Liver (tissue), 9 donors: ENCODE data around the gene PKP3. TPM values are rescaled to one million over a fixed set of nuclear protein-coding genes. Genes with fewer than 3 reads are reported as not detected.
A peak's percentile ranks its signal among the peaks of the same experiment; 100 is the strongest.
"Not testable (repeated sequence)": the region's sequence is repeated elsewhere in the genome, so short reads cannot be mapped to it uniquely, and the experiment has no call there.

Experiments used
- DNase-seq: peaks from one replicate; pipeline ENCODE4 v3.0.0-alpha.2; 2017; ENCODE audit warnings: low spot score
- H3K27ac ChIP-seq, 2 donors: one replicate each; pipeline ENCODE4 v1.7.0; 2013; ENCODE audit warnings: inconsistent platforms in 2 of 2, low read length in 2 of 2, control low read depth in 1 of 2, low read depth in 1 of 2, mild to moderate bottlenecking in 1 of 2
- H3K27me3 ChIP-seq, 4 donors: one replicate each; pipeline versions ENCODE4 v1.6.1 to v1.7.0; 2013; ENCODE audit warnings: low read length in 3 of 4, inconsistent platforms in 1 of 4, mild to moderate bottlenecking in 1 of 4, moderate library complexity in 1 of 4; ENCODE audit not compliant: control insufficient read depth in 4 of 4, insufficient read depth in 4 of 4
- H3K36me3 ChIP-seq, 4 donors: one replicate each; pipeline versions ENCODE4 v1.6.1 to v1.7.0; 2013; ENCODE audit warnings: low read length in 3 of 4, mild to moderate bottlenecking in 3 of 4, low read depth in 1 of 4, moderate library complexity in 1 of 4; ENCODE audit not compliant: control insufficient read depth in 4 of 4, insufficient read depth in 3 of 4
- H3K4me1 ChIP-seq, 4 donors: one replicate each; pipeline versions ENCODE4 v1.6.1 to v1.7.0; 2013; ENCODE audit warnings: low read length in 3 of 4, mild to moderate bottlenecking in 3 of 4, moderate library complexity in 1 of 4; ENCODE audit not compliant: control insufficient read depth in 4 of 4, insufficient read depth in 4 of 4
- H3K4me3 ChIP-seq, 3 donors: one replicate each; pipeline versions ENCODE4 v1.6.1 to v1.7.0; 2013; ENCODE audit warnings: low read length in 3 of 3, control low read depth in 1 of 3, low read depth in 1 of 3, mild to moderate bottlenecking in 1 of 3
- H3K9ac ChIP-seq, 2 donors: one replicate each; pipeline ENCODE4 v1.7.0; 2013; ENCODE audit warnings: low read length in 2 of 2, mild to moderate bottlenecking in 2 of 2, moderate library complexity in 2 of 2, control low read depth in 1 of 2, low read depth in 1 of 2
- H3K9me3 ChIP-seq, 4 donors: one replicate each; pipeline versions ENCODE4 v1.6.1 to v1.7.0; 2013; ENCODE audit warnings: low read length in 3 of 4; ENCODE audit not compliant: control insufficient read depth in 4 of 4
- CTCF ChIP-seq: fragments of 150-350 bp; IDR thresholded peaks from 2 replicates; pipeline ENCODE4 v1.5.1; 2017; ENCODE audit warnings: improper control_type of control experiment, low read depth, low read length; ENCODE audit not compliant: missing input control
- FOXA2 ChIP-seq: IDR thresholded peaks from 2 replicates; pipeline ENCODE4 v1.6.1; 2016; ENCODE audit warnings: antibody characterized with exemption
- GABPA ChIP-seq, 2 donors: IDR thresholded peaks in 1 of 2; conservative IDR thresholded peaks in 1 of 2; 2 replicates each; pipeline ENCODE4 v1.6.1; 2016; ENCODE audit warnings: antibody characterized with exemption in 2 of 2, mild to moderate bottlenecking in 1 of 2, moderate library complexity in 1 of 2
- HNF4A ChIP-seq, 2 donors: conservative IDR thresholded peaks; 2 replicates each; pipeline ENCODE4 v1.6.1; 2016; ENCODE audit warnings: antibody characterized with exemption in 2 of 2, mild to moderate bottlenecking in 2 of 2
- HNF4G ChIP-seq: IDR thresholded peaks from 2 replicates; pipeline ENCODE4 v1.6.1; 2016; ENCODE audit warnings: antibody characterized with exemption
- JUND ChIP-seq, 2 donors: IDR thresholded peaks; 2 replicates each; pipeline ENCODE4 v1.6.1; 2016; ENCODE audit warnings: antibody characterized with exemption in 2 of 2
- MAX ChIP-seq: IDR thresholded peaks from 2 replicates; pipeline ENCODE4 v1.6.1; 2016; ENCODE audit warnings: antibody characterized with exemption
- NR2F2 ChIP-seq: IDR thresholded peaks from 2 replicates; pipeline ENCODE4 v1.6.1; 2016; ENCODE audit warnings: antibody characterized with exemption
- RAD21 ChIP-seq, 2 donors: IDR thresholded peaks; 2 replicates each; pipeline ENCODE4 v1.6.1; 2016; ENCODE audit warnings: antibody characterized with exemption in 2 of 2, mild to moderate bottlenecking in 2 of 2
- RXRA ChIP-seq, 2 donors: IDR thresholded peaks; 2 replicates each; pipeline ENCODE4 v1.6.1; 2017 to 2018; ENCODE audit warnings: antibody characterized with exemption in 2 of 2, mild to moderate bottlenecking in 1 of 2
- SP1 ChIP-seq: IDR thresholded peaks from 2 replicates; pipeline ENCODE4 v1.6.1; 2018; ENCODE audit warnings: antibody characterized with exemption, mild to moderate bottlenecking
- TAF1 ChIP-seq: conservative IDR thresholded peaks from 2 replicates; pipeline ENCODE4 v1.6.1; 2016; ENCODE audit warnings: antibody characterized with exemption, mild to moderate bottlenecking
- YY1 ChIP-seq: IDR thresholded peaks from 2 replicates; pipeline ENCODE4 v1.6.1; 2016; ENCODE audit warnings: antibody characterized with exemption, mild to moderate bottlenecking
- WGBS: extraction: QIAGEN DNeasy Blood & Tissue Kit; methylation state at CpG from one replicate; pipeline ENCODE4 v1.1.7; 2013; 5-methylcytosine and 5-hydroxymethylcytosine counted together
- polyA plus RNA-seq, 2 donors: library from polyadenylated mRNA; stranded (reverse) in 1 of 2; unstranded in 1 of 2; fragments of 200-250 nt in 1 of 2; fragments of >200 nt in 1 of 2; fragmentation: Nextera tagmentation in 1 of 2; extraction: Ambion mirVana in 1 of 2; gene quantifications; one replicate each; pipeline versions ENCODE4 v1.2.1 to v1.2.3, GENCODE V29; 2013 to 2015
- total RNA-seq, 2 donors: library from RNA; depleted of rRNA; stranded (reverse); fragments of >200 nt; gene quantifications; one replicate each; pipeline ENCODE4 v1.2.3, GENCODE V29; 2014
- TF ChIP-seq, protein P1 (sequence below): IDR thresholded peaks from 2 replicates; pipeline ENCODE4 v1.6.1; 2016; ENCODE audit warnings: antibody characterized with exemption, mild to moderate bottlenecking
- TF ChIP-seq, protein P2 (sequence below): IDR thresholded peaks from 2 replicates; pipeline ENCODE4 v1.6.1; 2016; ENCODE audit warnings: antibody characterized with exemption
- donor health status: healthy.
- donor health status: healthy.
- donor health status: healthy.
- donor health status: healthy.
- donor health status: healthy.

PKP3 gene
- total and polyA plus RNA-seq, 4 donors, result 0.08 to 0.37 (median 0.25) TPM; not detected in 1

DNA sequence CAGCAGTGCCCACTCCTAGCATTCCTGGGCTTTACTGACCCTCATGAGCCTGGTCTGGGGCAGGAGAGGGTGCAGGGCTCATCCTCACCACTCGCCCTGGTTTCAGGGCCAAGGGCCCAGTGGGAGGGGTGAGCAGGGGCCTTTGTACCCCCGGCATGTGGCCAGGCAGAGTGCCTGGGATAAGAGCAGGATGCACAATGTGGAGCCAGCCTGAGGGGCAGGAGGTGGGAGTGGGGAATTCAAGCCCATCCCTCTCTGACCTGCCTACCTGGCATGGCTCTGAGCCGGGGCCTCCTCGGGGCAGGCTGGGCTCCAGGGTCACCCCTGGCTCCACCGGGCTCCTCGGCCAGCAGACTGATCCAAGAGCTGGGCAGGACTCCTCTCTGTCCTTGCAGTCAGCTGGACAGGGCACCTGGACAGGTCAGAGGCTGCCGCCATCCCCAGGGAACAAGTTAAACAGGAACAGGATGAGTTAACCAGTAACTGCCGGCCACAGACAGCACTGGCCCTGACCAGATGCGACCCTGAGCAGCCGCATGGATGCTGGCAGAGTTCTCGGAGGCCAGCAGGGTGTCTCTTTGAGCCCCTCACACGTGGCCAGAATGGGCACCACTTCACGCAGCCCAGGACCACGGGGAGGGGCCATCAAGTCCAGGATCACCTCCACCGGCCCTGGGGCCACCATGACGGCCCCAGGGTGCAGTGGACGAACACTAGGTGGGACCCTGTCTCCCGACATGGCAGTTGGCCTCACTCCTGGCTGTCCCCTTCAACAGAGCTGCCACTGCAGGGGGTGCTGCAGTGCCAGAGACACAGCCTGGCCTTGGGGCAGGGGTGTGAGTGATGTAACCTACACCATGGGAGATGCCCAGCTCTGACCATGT lies 15.8 kb downstream of the PKP3 start:
- Histone ChIP-seq H3K36me3 (no peaks in the 10 kb centered on the region), H3K4me1 (peaks cover 34 to 69% (median 44%) of the 10 kb centered on the region in 4 donors), H3K27me3 (no peaks in the 10 kb centered on the region), H3K27ac (peak overlapping the region; percentile 2 to 68), H3K9ac (no peak overlapping the region), H3K9me3 (no peaks in the 10 kb centered on the region), H3K4me3 (peak overlapping the region in 2 of 3 donors; percentile 13 to 18)
- 35% methylated on average over 18 of the region's 18 CpGs for WGBS
- DNase-seq, result peak; percentile 61
- TF ChIP-seq CTCF (no peak), NR2F2 (peak; percentile 46), RXRA (IDR thresholded peaks at IDR 0.05) (peak; percentile 86 to 92), RAD21 (IDR thresholded peaks at IDR 0.05) (peak in 1 of 2 donors; percentile 67), HNF4A (conservative IDR thresholded peaks at IDR 0.05) (peak; percentile 81 to 84), TAF1 (no peak), JUND (IDR thresholded peaks at IDR 0.05) (no peak), HNF4G (peak; percentile 84), FOXA2 (no peak), SP1 (peak; percentile 93), MAX (no peak), YY1 (peak; percentile 88), GABPA (IDR thresholded peaks at IDR 0.05 in 1 of 2, conservative IDR thresholded peaks at IDR 0.05 in 1 of 2) (peak in 1 of 2 donors; percentile 69)
- TF ChIP-seq, protein P1, sequence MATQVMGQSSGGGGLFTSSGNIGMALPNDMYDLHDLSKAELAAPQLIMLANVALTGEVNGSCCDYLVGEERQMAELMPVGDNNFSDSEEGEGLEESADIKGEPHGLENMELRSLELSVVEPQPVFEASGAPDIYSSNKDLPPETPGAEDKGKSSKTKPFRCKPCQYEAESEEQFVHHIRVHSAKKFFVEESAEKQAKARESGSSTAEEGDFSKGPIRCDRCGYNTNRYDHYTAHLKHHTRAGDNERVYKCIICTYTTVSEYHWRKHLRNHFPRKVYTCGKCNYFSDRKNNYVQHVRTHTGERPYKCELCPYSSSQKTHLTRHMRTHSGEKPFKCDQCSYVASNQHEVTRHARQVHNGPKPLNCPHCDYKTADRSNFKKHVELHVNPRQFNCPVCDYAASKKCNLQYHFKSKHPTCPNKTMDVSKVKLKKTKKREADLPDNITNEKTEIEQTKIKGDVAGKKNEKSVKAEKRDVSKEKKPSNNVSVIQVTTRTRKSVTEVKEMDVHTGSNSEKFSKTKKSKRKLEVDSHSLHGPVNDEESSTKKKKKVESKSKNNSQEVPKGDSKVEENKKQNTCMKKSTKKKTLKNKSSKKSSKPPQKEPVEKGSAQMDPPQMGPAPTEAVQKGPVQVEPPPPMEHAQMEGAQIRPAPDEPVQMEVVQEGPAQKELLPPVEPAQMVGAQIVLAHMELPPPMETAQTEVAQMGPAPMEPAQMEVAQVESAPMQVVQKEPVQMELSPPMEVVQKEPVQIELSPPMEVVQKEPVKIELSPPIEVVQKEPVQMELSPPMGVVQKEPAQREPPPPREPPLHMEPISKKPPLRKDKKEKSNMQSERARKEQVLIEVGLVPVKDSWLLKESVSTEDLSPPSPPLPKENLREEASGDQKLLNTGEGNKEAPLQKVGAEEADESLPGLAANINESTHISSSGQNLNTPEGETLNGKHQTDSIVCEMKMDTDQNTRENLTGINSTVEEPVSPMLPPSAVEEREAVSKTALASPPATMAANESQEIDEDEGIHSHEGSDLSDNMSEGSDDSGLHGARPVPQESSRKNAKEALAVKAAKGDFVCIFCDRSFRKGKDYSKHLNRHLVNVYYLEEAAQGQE, result peak; percentile 64
- TF ChIP-seq, protein P2, sequence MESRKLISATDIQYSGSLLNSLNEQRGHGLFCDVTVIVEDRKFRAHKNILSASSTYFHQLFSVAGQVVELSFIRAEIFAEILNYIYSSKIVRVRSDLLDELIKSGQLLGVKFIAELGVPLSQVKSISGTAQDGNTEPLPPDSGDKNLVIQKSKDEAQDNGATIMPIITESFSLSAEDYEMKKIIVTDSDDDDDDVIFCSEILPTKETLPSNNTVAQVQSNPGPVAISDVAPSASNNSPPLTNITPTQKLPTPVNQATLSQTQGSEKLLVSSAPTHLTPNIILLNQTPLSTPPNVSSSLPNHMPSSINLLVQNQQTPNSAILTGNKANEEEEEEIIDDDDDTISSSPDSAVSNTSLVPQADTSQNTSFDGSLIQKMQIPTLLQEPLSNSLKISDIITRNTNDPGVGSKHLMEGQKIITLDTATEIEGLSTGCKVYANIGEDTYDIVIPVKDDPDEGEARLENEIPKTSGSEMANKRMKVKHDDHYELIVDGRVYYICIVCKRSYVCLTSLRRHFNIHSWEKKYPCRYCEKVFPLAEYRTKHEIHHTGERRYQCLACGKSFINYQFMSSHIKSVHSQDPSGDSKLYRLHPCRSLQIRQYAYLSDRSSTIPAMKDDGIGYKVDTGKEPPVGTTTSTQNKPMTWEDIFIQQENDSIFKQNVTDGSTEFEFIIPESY, result no peak

GRCh38 chr11:410711-411110 lies 16.7 kb downstream of the PKP3 start:
- H3K27me3 ChIP-seq, H3K27ac ChIP-seq, H3K36me3 ChIP-seq, H3K9ac ChIP-seq, H3K4me3 ChIP-seq, DNase-seq, H3K9me3 ChIP-seq: not testable (repeated sequence)
- peaks cover 30 to 69% (median 45%) of the 10 kb centered on the region in 4 donors for H3K4me1 ChIP-seq
- WGBS, result 87% methylated on average over 13 of the region's 13 CpGs

DNA sequence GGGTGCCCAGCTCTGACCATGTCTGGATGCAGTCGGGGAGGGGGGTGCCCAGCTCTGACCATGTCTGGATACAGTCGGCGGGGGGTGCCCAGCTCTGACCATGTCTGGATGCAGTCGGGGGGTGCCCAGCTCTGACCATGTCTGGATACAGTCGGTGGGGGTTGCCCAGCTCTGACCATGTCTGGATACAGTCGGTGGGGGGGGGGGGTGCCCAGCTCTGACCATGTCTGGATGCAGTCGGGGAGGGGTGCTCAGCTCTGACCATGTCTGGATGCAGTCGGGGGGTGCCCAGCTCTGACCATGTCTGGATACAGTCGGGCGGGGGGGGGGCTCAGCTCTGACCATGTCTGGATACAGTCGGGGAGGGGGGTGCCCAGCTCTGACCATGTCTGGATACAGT lies 17.5 kb downstream of the PKP3 start:
- not testable (repeated sequence) for H3K9ac ChIP-seq, H3K27ac ChIP-seq, H3K9me3 ChIP-seq, H3K36me3 ChIP-seq, H3K4me3 ChIP-seq, DNase-seq, H3K27me3 ChIP-seq
- WGBS, result 82% methylated on average over 9 of the region's 11 CpGs
- peaks cover 31 to 69% (median 43%) of the 10 kb centered on the region in 4 donors for H3K4me1 ChIP-seq
